Glutamatergic neuron (in vitro differentiated cells): Measurements from ENCODE around the gene PDE7B. TPM values are rescaled to one million over a fixed set of nuclear protein-coding genes. Genes with fewer than 3 reads are reported as not detected.

Experiments
- DNase-seq: peaks from one replicate; pipeline ENCODE4 v3.0.0; 2022
- H3K27ac Mint-ChIP-seq: one replicate; pipeline ENCODE4 v1.8.0; 2020; ENCODE audit warnings: mild to moderate bottlenecking, mixed read lengths, inconsistent platforms; ENCODE audit not compliant: unreplicated experiment
- H3K27me3 Mint-ChIP-seq: one replicate; pipeline ENCODE4 v1.8.0; 2020; ENCODE audit warnings: mild to moderate bottlenecking, moderate library complexity, mixed read lengths, inconsistent platforms; ENCODE audit not compliant: unreplicated experiment
- H3K36me3 Mint-ChIP-seq: one replicate; pipeline ENCODE4 v1.8.0; 2020; ENCODE audit warnings: mild to moderate bottlenecking, mixed read lengths, inconsistent platforms; ENCODE audit not compliant: unreplicated experiment
- H3K4me1 Mint-ChIP-seq: one replicate; pipeline ENCODE4 v1.8.0; 2020; ENCODE audit warnings: mild to moderate bottlenecking, low read depth, mixed read lengths, inconsistent platforms; ENCODE audit not compliant: unreplicated experiment
- H3K4me3 Mint-ChIP-seq: one replicate; pipeline ENCODE4 v1.8.0; 2020; ENCODE audit warnings: mild to moderate bottlenecking, mixed read lengths, inconsistent platforms; ENCODE audit not compliant: unreplicated experiment
- H3K9me3 Mint-ChIP-seq: one replicate; pipeline ENCODE4 v1.8.0; 2020; ENCODE audit warnings: mild to moderate bottlenecking, moderate library complexity, mixed read lengths, inconsistent platforms; ENCODE audit not compliant: unreplicated experiment
- CTCF ChIP-seq: fragments of 200-600 bp; sonication (generic); IDR thresholded peaks from one replicate; pipeline ENCODE4 v1.5.0; 2021; ENCODE audit not compliant: partially characterized antibody, unreplicated experiment
- total RNA-seq: library from RNA; stranded (reverse); fragmentation: NEBNext Ultra II Directional; extraction: Animal tissue kit (Norgen Biotek cat#: 25700); gene quantifications from one replicate; pipeline ENCODE4 v1.2.1, GENCODE V29; 2021; ENCODE audit not compliant: unreplicated experiment

PDE7B gene
- total RNA-seq, 1 donor from 2014 or later, result not detected

- Mint-ChIP-seq H3K9me3 (no peaks in the 10 kb centered on the region), H3K4me3 (no peak overlapping the region), H3K27me3 (peaks cover 3% of the 10 kb centered on the region), H3K4me1 (no peaks in the 10 kb centered on the region), H3K27ac (no peak overlapping the region), H3K36me3 (no peaks in the 10 kb centered on the region)
- TF ChIP-seq CTCF, result no peak
- no peak for DNase-seq
Observed at GRCh38 chr6:135890876-135891275, 39.4 kb downstream of the PDE7B start.

- H3K4me1 Mint-ChIP-seq, result no peaks in the 10 kb centered on the region
- peaks cover 3% of the 10 kb centered on the region for H3K27me3 Mint-ChIP-seq
- no peaks in the 10 kb centered on the region for H3K9me3 Mint-ChIP-seq
- DNase-seq, result no peak
- no peak overlapping the region for H3K27ac Mint-ChIP-seq
- no peaks in the 10 kb centered on the region for H3K36me3 Mint-ChIP-seq
- no peak for TF ChIP-seq CTCF
- H3K4me3 Mint-ChIP-seq, result no peak overlapping the region
Observed at GRCh38 chr6:135891710-135892109, 40.2 kb downstream of the PDE7B start.

GRCh38 chr6:135895231-135895911, 43.9 kb downstream of the PDE7B start:
- H3K27ac Mint-ChIP-seq, result no peak overlapping the region
- no peaks in the 10 kb centered on the region for H3K4me1 Mint-ChIP-seq
- no peak overlapping the region for H3K4me3 Mint-ChIP-seq
- no peaks in the 10 kb centered on the region for H3K9me3 Mint-ChIP-seq
- no peak for TF ChIP-seq CTCF
- DNase-seq, result no peak
- peaks cover 3% of the 10 kb centered on the region for H3K27me3 Mint-ChIP-seq
- H3K36me3 Mint-ChIP-seq, result no peaks in the 10 kb centered on the region

GRCh38 chr6:135897087-135897486, 45.6 kb downstream of the PDE7B start:
- no peak overlapping the region for H3K27ac Mint-ChIP-seq
- TF ChIP-seq CTCF, result no peak
- peaks cover 3% of the 10 kb centered on the region for H3K27me3 Mint-ChIP-seq
- H3K4me3 Mint-ChIP-seq, result no peak overlapping the region
- H3K9me3 Mint-ChIP-seq, result no peaks in the 10 kb centered on the region
- H3K4me1 Mint-ChIP-seq, result no peaks in the 10 kb centered on the region
- no peaks in the 10 kb centered on the region for H3K36me3 Mint-ChIP-seq
- DNase-seq, result no peak

GRCh38 chr6:135901774-135902524, 50.4 kb downstream of the PDE7B start:
- DNase-seq, result no peak
- Mint-ChIP-seq H3K36me3 (no peaks in the 10 kb centered on the region), H3K4me3 (no peak overlapping the region), H3K4me1 (no peaks in the 10 kb centered on the region), H3K27me3 (no peaks in the 10 kb centered on the region), H3K27ac (no peak overlapping the region), H3K9me3 (no peaks in the 10 kb centered on the region)
- TF ChIP-seq CTCF, result no peak
